ENCODE data around the gene RNU1-1.
"Not testable (repeated sequence)": the region's sequence is repeated elsewhere in the genome, so short reads cannot be mapped to it uniquely, and the experiment has no call there.

- not testable (repeated sequence) for TF ChIP-seq FOXA1 (IDR thresholded peaks at IDR 0.05; ENCODE audit: borderline replicate concordance); YY1 (IDR thresholded peaks at IDR 0.05; ENCODE audit: borderline replicate concordance in 1 of 3, control insufficient read depth in 1 of 3, extremely low read depth in 1 of 3, insufficient read depth in 3 of 3, insufficient read length in 1 of 3, insufficient replicate concordance in 2 of 3, low read depth in 1 of 3, low read length in 2 of 3); YBX1 (IDR thresholded peaks at IDR 0.05); SREBF2 (CRISPR knock-in tag; IDR thresholded peaks at IDR 0.05); VEZF1 (CRISPR knock-in tag; IDR thresholded peaks at IDR 0.05); E2F4 (CRISPR knock-in tag; IDR thresholded peaks at IDR 0.05; ENCODE audit: low read depth)
Measured at GRCh38 chr1:16561035-16561434, 47.0 kb upstream of the RNU1-1 start.
